GM19395 (cell line): ENCODE measurements around the gene CXCL12.

ENCODE experiments used
- ATAC-seq: cut with Tn5 transposase; IDR thresholded peaks from one replicate; pipeline ENCODE4 v1.9.1; 2021; ENCODE audit warnings: mild to moderate bottlenecking, moderate library complexity; ENCODE audit not compliant: unreplicated experiment

The CXCL12 gene

GRCh38 chr10:44399659-44400451 lies 15.0 kb upstream of the CXCL12 start:
- ATAC-seq = no peak

DNA sequence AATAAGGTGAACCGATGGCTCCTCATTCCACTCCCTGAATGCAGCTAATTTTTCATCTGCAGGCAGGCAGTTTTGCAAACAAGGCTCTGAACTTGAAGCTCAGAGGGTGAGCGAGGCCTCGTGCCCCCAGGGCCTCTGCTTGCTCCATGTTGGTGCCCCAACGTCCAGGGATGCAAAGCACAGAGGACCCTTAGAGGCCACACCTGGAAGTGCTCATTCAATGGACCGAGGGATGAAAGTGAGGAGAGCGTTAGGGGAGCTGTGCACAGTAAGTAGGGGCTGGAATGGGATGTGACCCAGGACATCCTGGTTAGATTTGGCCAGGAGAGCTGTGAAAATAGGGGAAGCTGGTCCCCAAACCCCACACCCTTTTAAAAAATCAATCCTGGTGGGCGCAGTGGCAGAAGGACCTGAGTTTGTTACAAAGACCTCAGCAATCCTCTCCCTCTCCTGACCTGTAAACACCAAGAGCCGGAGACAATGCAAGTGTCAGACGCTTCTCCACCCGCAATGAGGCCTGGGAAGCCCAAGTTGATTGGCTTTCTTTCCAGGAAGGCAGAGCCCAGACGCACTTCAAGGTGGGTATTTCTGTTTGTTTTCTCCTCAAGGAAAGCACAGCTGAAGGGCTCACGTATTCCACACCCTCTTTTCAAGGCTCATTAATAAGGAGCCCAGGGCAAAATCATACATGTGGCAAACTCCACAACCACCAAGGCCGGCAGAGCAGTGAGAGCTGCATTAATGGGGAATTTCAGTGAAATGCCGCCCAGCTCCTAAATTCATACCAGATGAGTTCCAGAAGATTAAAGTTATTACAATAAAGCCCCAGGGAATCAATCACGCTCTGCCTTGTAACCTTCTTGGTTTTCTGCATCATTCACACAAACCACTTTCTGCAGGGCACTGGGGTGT lies 14.1 kb upstream of the CXCL12 start:
- no peak for ATAC-seq

- ATAC-seq = no peak
Measured at GRCh38 chr10:44398271-44398670, 13.4 kb upstream of the CXCL12 start.

DNA sequence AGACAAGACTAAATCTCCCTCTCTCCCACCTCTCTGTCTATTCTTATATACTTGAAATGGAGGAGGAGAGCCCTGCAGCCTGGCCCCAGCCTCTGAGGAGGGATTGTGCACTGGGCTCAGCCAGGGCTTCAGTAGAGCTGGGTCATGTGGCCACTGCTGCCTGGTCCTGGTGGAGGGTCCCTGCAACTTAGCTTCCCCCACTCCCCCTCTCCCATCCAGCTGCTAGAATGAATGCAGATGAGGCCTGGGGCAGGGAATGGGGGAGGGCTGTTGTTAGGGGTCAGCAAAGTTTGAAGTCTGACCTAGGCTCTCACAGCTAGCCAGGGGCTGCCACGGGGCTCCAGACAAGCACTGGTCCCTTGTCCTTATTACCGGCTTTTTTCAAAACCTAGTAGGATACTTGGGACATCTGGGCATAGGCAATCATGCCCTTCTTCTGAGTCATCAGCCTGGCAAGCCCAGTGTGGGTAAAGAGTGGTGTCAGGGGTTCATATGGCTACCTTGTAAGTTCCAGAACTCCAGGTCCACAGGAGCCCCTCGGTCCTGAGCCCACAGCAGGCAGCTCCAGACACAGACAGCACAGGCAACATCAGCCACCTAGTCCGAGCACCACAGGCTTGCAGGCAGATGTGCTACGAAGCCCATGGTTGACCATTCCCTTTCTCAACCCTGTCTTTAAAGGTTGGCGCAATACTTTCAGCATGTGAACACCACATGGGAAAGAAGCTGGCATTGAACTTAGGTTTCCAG lies 12.8 kb upstream of the CXCL12 start:
- ATAC-seq = no peak

GRCh38 chr10:44396671-44397191 lies 11.8 kb upstream of the CXCL12 start:
- ATAC-seq = no peak

- no peak for ATAC-seq
Measured at GRCh38 chr10:44395902-44396670, 11.2 kb upstream of the CXCL12 start.

- ATAC-seq = no peak
Measured at GRCh38 chr10:44395396-44395795, 10.5 kb upstream of the CXCL12 start.

DNA sequence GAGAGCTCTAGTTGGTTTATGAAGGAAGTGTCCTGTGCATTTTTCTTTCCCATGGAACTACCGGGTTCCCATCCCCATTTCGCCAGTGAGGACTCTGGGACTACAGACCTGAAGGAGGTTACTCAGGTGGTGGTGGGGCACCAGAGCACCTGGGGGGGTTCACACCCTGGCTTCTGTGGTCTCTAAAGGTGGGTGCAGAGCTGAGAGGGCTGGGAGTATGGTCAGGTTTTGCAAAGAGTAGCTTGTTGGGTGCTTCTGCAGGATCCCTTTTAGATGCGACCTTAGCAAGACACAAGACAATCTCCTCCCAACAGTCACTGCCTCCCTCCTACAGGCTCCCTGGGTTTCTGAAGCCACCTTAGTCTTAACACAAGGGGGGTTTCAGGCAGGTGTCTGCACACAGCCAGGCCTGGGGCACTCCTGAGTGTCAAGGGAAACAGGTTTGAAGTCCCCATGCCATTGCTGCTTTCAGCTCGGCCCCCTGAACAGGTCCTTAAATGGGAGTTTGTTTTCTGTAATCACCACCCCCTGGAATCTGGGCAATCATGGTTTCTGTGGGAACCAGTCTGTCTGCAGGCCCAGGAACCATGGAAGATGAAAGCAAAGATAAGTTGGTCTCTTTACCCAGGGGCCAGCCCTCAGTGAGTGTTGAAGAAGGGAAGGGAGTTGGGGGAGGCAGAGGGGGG lies 9.9 kb upstream of the CXCL12 start:
- no peak for ATAC-seq

DNA sequence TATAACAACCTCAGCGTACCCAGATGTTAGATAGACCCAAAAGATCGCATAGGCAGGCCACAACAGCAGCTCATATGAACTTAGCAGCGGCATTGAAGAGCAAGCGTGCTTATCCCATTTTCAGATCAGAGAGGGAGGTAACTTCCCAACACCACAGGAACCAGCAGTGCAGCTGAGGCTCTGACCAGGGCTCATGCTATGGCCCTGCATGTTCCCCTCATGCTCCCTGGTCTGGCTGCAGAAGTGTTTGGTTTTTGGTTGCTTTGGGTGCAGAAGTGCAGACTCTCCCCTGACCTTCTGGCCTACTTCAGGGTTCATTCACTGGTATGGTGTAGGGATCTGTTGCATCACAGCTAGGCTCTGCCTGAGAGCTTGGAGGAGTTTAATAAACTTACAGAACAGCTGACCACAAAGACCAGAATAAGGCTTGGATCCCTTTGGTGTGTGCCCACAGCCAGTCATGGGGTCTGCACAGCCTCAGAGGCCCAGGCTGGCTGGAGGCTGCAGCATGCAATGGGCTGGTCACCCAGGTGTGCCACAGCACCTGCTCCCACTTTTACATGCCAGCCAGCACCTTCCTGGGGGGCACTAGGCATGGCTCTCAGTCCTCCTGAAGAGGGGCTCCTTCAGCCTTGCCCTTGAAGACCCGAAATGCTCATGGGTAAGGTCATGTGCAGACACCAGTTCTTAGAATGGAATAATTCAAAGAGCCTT lies 9.1 kb upstream of the CXCL12 start:
- no peak for ATAC-seq

DNA sequence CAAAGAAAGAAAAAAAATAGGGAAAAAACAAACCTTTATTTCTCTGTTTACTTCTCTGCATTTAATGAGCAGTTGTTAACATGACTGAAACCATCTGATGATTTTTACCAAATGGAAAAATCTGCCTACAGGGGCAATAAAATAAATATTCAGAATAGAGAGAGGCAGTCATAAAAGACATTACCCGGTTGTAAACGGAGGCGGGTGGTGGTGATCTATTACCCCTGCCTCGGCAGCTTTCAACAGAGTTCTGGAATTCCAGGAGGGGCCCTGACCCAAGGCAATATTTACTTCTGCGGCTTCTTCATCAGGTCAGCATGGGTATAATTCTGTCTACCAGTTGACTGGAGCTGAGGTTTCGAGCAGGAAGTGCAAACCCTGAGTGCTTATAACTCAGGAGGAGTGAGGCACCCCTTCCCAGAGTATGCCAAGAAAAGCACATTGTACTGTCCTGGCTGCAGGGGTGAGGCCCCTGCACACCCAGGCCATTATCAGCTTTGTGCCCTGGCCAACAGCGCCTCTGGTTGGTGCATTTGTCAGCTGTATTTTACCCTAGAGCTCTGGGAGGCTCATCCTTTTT lies 8.2 kb upstream of the CXCL12 start:
- ATAC-seq = no peak

DNA sequence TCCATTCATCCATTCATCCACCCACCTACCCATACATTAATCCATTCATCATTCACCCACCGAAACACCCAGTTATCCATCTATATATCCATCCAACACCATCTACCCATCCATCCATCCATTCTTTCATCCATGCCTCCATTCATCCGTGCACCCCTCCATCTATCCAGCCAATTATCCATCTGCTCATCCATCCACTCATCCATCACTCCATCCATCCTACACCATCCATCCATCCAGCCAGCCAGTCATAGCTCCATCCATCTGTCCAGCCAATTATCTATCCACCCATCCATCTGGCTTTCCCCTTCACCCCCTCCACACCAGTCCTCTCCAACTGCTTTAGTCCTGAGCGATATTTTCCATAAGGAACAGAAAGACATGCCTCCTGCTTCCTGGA lies 7.5 kb upstream of the CXCL12 start:
- no peak for ATAC-seq

GRCh38 chr10:44391981-44392380 lies 7.1 kb upstream of the CXCL12 start:
- ATAC-seq = no peak

DNA sequence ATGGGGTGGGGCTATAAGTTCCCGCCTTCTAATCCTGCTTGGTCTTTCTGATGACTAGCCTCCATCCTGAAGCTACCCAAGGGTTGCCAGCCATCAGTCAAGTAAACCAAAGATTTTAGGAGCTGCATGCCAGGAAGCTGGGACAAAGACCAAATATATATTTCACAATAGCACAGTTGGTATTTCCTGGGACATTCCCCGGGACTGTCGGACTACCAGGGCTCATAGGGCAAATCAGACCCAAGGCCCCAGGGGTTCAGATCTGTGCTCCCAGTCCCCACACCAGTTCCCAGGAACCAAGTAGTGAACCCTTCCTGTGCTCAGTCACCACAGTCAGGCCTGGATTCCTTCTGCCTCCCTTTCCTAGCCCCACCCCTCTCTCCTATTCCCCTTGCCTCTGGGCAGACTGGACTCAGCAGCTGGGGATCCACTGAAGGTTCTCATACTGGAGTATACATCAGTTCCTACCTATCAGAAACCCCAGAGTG lies 5.7 kb upstream of the CXCL12 start:
- no peak for ATAC-seq

DNA sequence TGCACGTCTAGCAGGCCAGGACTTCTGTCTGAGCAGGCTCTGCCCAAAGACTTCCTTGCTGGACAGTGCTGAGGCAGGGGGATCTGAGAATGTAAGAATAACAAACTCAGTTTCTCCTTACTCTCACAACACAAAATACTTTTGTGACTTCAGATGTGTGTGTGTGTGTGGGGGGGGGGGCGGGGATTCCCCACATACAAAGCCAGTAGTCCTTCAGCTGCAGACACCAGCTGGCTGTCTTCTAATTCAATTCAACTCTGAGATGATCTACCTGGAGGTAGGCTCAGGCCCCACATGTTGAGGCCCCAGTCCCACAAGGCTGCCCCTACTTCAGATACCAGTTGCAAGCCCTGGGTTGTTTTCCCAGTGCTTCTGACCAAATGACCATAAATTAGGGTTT lies 4.7 kb upstream of the CXCL12 start:
- ATAC-seq = no peak

DNA sequence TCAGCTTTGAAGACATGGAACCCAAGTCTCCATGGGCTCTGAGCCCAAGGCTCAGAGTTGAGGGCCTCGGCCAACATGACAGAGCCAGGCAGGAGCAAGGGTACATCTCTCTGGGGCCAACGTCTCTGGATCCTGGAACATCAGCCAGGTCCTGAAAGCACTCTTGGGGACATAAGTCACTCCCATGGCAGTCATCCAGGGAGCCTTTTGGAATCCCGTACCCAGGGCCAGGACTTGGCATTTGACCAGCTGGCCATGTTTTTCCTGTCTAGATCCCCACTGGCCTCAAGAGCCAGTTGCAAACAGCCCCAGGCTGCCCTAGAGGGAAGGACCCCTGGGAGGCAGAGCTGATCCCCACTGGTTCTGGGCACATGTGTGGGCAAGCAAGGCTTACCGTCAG lies 4.3 kb upstream of the CXCL12 start:
- no peak for ATAC-seq

GRCh38 chr10:44388641-44389040 lies 3.7 kb upstream of the CXCL12 start:
- ATAC-seq = no peak

- ATAC-seq = no peak
Measured at GRCh38 chr10:44387853-44388251, 3.0 kb upstream of the CXCL12 start.

DNA sequence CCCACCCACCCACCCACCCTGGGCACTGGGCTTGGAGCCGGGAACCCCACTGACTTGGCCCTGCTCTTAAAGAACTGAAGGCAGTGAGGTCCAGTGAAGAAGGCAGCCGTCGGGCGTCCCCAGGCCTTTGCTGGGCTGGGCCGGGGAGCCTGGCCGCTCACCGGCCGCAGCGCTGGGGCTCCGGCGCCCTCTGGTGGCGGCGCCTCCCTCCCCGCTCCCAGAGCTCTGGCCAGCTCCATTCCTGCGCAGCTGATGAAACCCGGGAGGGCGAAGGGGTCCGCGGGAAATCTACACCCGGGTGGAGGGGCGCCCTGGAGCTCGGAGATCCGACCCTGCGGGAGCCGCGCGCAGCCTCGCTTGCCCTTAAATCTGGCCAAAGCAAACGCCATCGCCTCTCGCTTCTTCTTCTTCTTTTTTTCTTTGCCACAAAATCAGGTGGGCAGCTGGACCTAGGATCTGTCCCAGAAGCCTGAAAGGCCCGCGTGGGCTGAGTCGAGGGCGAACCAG lies 1.7 kb upstream of the CXCL12 start:
- ATAC-seq = peak; percentile 63
